PFSK-1 (cell line): ENCODE data around the gene CABLES2.

Experiments used
- POLR2AphosphoS5 ChIP-seq: IDR thresholded peaks from 2 replicates; pipeline ENCODE4 v1.6.1; 2012; ENCODE audit warnings: low read depth, mild to moderate bottlenecking, control low read depth, low read length, moderate library complexity
- TF ChIP-seq, protein P1 (sequence below), 2 experiments: IDR thresholded peaks; 2 replicates each; pipeline versions ENCODE4 v1.6.1 to v1.8.0; 2011 to 2012; ENCODE audit warnings: low read depth in 2 of 2, low read length in 2 of 2, control low read depth in 1 of 2, inconsistent platforms in 1 of 2, mild to moderate bottlenecking in 1 of 2, moderate library complexity in 1 of 2; ENCODE audit not compliant: insufficient read depth in 1 of 2

DNA sequence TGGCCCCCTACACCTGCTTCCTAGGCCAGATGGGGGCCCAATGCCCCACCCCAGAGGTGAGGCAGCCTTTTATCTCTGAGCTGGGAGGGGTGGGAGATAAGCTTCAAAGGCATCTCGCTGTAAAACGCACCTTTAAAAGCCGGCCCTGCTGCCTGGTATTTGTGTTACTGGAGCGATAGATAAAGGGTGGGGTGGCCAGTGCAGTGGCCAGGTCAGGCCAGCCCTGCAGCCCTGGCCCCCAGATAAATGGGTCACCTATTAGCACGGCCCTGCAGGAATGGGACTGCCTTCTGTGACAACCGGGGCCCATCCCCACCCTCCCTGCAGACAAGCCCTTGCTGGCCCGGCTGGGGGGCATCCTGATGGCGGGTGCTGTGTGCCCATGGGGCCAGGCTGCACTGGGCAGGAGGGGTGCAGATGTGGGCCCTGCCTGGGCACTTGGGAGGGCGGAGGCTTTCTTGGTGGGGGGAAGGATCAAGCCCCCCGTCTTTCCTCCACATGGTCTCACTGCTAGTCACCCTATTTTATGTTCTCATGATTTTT is 23.3 kb upstream of the CABLES2 start:
- TF ChIP-seq POLR2AphosphoS5, result no peak
- TF ChIP-seq, protein P1, sequence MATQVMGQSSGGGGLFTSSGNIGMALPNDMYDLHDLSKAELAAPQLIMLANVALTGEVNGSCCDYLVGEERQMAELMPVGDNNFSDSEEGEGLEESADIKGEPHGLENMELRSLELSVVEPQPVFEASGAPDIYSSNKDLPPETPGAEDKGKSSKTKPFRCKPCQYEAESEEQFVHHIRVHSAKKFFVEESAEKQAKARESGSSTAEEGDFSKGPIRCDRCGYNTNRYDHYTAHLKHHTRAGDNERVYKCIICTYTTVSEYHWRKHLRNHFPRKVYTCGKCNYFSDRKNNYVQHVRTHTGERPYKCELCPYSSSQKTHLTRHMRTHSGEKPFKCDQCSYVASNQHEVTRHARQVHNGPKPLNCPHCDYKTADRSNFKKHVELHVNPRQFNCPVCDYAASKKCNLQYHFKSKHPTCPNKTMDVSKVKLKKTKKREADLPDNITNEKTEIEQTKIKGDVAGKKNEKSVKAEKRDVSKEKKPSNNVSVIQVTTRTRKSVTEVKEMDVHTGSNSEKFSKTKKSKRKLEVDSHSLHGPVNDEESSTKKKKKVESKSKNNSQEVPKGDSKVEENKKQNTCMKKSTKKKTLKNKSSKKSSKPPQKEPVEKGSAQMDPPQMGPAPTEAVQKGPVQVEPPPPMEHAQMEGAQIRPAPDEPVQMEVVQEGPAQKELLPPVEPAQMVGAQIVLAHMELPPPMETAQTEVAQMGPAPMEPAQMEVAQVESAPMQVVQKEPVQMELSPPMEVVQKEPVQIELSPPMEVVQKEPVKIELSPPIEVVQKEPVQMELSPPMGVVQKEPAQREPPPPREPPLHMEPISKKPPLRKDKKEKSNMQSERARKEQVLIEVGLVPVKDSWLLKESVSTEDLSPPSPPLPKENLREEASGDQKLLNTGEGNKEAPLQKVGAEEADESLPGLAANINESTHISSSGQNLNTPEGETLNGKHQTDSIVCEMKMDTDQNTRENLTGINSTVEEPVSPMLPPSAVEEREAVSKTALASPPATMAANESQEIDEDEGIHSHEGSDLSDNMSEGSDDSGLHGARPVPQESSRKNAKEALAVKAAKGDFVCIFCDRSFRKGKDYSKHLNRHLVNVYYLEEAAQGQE (IDR thresholded peaks at IDR 0.05; ENCODE audit: insufficient read depth in 1 of 2, low read depth in 2 of 2, low read length in 2 of 2), result no peak
